GM21526 (cell line): Measurements from ENCODE around the gene TTC21B.

ENCODE experiments used
- ATAC-seq: cut with Tn5 transposase; IDR thresholded peaks from one replicate; pipeline ENCODE4 v1.9.1; 2021; ENCODE audit warnings: moderate library complexity; ENCODE audit not compliant: unreplicated experiment, low FRiP score

TTC21B gene

GRCh38 chr2:165840333-165840958, 113.1 kb downstream of the TTC21B start:
- no peak for ATAC-seq

GRCh38 chr2:165839610-165840009, 114.0 kb downstream of the TTC21B start:
- no peak for ATAC-seq

GRCh38 chr2:165837122-165837521, 116.5 kb downstream of the TTC21B start:
- ATAC-seq, result no peak

GRCh38 chr2:165835363-165835762, 118.2 kb downstream of the TTC21B start:
- ATAC-seq, result no peak

GRCh38 chr2:165833156-165833555, 120.4 kb downstream of the TTC21B start:
- no peak for ATAC-seq

GRCh38 chr2:165827921-165828276, 125.7 kb downstream of the TTC21B start:
- no peak for ATAC-seq

- peak; percentile 69 for ATAC-seq
These were observed 126.3 kb downstream of the TTC21B start for GRCh38 chr2:165827016-165827920.

- no peak for ATAC-seq
These were observed 128.5 kb downstream of the TTC21B start for GRCh38 chr2:165825041-165825440.
